Brain microvascular endothelial cell (primary cell): ENCODE measurements around the gene ELFN1.

ENCODE experiments used
- DNase-seq: peaks from one replicate; pipeline ENCODE4 v3.0.0-alpha.2; 2020
- H3K27ac ChIP-seq: fragments of 250-450 bp; sonication (Bioruptor Pico); 2 replicates; pipeline ENCODE4 v1.5.1; 2020; ENCODE audit warnings: mild to moderate bottlenecking, moderate library complexity
- H3K27me3 ChIP-seq: fragments of 250-450 bp; sonication (Bioruptor Pico); replicated peaks from 2 replicates; pipeline ENCODE4 v1.5.1; 2020; ENCODE audit warnings: mild to moderate bottlenecking
- H3K36me3 ChIP-seq: fragments of 250-450 bp; sonication (Bioruptor Pico); replicated peaks from 2 replicates; pipeline ENCODE4 v1.5.1; 2020; ENCODE audit warnings: mild to moderate bottlenecking
- H3K4me3 ChIP-seq: 2 replicates; pipeline ENCODE4 v1.5.1; 2011; ENCODE audit warnings: low read depth, mild to moderate bottlenecking, control low read depth, low read length, moderate library complexity
- CTCF ChIP-seq: IDR thresholded peaks from 2 replicates; pipeline ENCODE4 v1.5.1; 2011; ENCODE audit warnings: low read depth, mild to moderate bottlenecking, moderate library complexity, low read length, control low read depth, inconsistent platforms; ENCODE audit errors: missing control alignments
- in situ Hi-C: cut with HindIII; loops from 2 replicates; pipeline ENCODE4 v1.10.0; 2017; ENCODE audit warnings: low sequenced_read_pairs, low pct_ligation_motif_present

ELFN1 gene

GRCh38 chr7:1752111-1752510, 82.0 kb downstream of the ELFN1 start:
- no peak for DNase-seq
- TF ChIP-seq CTCF = no peak
- Histone ChIP-seq H3K27ac (no peak overlapping the region), H3K27me3 (peaks cover 10% of the 10 kb centered on the region), H3K4me3 (no peak overlapping the region), H3K36me3 (no peaks in the 10 kb centered on the region)
- in situ Hi-C loops = no loop called here

GRCh38 chr7:1752771-1753563, 82.9 kb downstream of the ELFN1 start:
- no peaks in the 10 kb centered on the region for H3K36me3 ChIP-seq
- no peak overlapping the region for H3K4me3 ChIP-seq
- no peak for TF ChIP-seq CTCF
- peaks cover 10% of the 10 kb centered on the region for H3K27me3 ChIP-seq
- DNase-seq = no peak
- in situ Hi-C loops = no loop called here
- H3K27ac ChIP-seq = no peak overlapping the region

- in situ Hi-C loops = no loop called here
- H3K27ac ChIP-seq = no peak overlapping the region
- no peak overlapping the region for H3K4me3 ChIP-seq
- TF ChIP-seq CTCF = no peak
- peaks cover 10% of the 10 kb centered on the region for H3K27me3 ChIP-seq
- no peak for DNase-seq
- H3K36me3 ChIP-seq = no peaks in the 10 kb centered on the region
Observed at GRCh38 chr7:1753564-1753867, 83.4 kb downstream of the ELFN1 start.

GRCh38 chr7:1754345-1754908, 84.3 kb downstream of the ELFN1 start:
- peaks cover 9% of the 10 kb centered on the region for H3K27me3 ChIP-seq
- no peak overlapping the region for H3K4me3 ChIP-seq
- H3K27ac ChIP-seq = no peak overlapping the region
- no peaks in the 10 kb centered on the region for H3K36me3 ChIP-seq
- in situ Hi-C loops = no loop called here
- no peak for DNase-seq
- no peak for TF ChIP-seq CTCF

GRCh38 chr7:1755783-1756625, 85.9 kb downstream of the ELFN1 start:
- Histone ChIP-seq H3K27ac (no peak overlapping the region), H3K36me3 (no peaks in the 10 kb centered on the region), H3K4me3 (no peak overlapping the region), H3K27me3 (no peaks in the 10 kb centered on the region)
- no peak for TF ChIP-seq CTCF
- no peak for DNase-seq
- in situ Hi-C loops = no loop called here
